CD4-positive, alpha-beta T cell (primary cell): Measurements from ENCODE around the gene RPN1. TPM values are rescaled to one million over a fixed set of nuclear protein-coding genes. Genes with fewer than 3 reads are reported as not detected.

ENCODE experiments used
- ATAC-seq: fragments of 200-7000 bp; cut with Tn5 transposase; one replicate; pipeline ENCODE4 v1.10.0; 2022; ENCODE audit warnings: mild to moderate bottlenecking; ENCODE audit not compliant: poor library complexity
- CTCF ChIA-PET: fragments of 350-600 bp; sonication (Branson Sonifier 250); formaldehyde crosslinking; loops from one replicate; lab custom pipeline; 2021; ENCODE audit warnings: antibody characterized with exemption, inconsistent platforms; lab: Charles Lee
- POLR2A ChIA-PET: fragments of 350-600 bp; sonication (Branson Sonifier 250); formaldehyde crosslinking; loops from one replicate; lab custom pipeline; 2021; ENCODE audit warnings: antibody characterized with exemption, inconsistent platforms; lab: Charles Lee
- DNase-seq, 14 experiments: peaks; one replicate each; pipeline ENCODE4 v3.0.0-alpha.2; 2013 to 2020; ENCODE audit warnings: mixed read lengths in 2 of 14
- H3K27ac ChIP-seq, 2 donors: one replicate each; pipeline versions ENCODE4 v1.5.1 to v1.7.0; 2013; ENCODE audit warnings: low read length in 2 of 2, low read depth in 1 of 2, mild to moderate bottlenecking in 1 of 2
- H3K27me3 ChIP-seq, 2 experiments: 1 replicate in 1 of 2; 2 replicates in 1 of 2; pipeline versions ENCODE4 v1.6.1 to v1.7.0; 2013; ENCODE audit warnings: low read length in 2 of 2, control low read depth in 1 of 2, mild to moderate bottlenecking in 1 of 2, moderate library complexity in 1 of 2; ENCODE audit not compliant: insufficient read depth in 2 of 2, control insufficient read depth in 1 of 2
- H3K36me3 ChIP-seq: one replicate; pipeline ENCODE4 v1.6.1; 2013; ENCODE audit warnings: low read length, control low read depth; ENCODE audit not compliant: insufficient read depth
- H3K4me1 ChIP-seq: one replicate; pipeline ENCODE4 v1.6.1; 2013; ENCODE audit warnings: low read length, control low read depth; ENCODE audit not compliant: insufficient read depth
- H3K4me3 ChIP-seq: one replicate; pipeline ENCODE4 v1.5.1; 2013; ENCODE audit warnings: mild to moderate bottlenecking, low read length, moderate library complexity
- H3K9me3 ChIP-seq, 2 experiments: 1 replicate in 1 of 2; 2 replicates in 1 of 2; pipeline versions ENCODE4 v1.6.1 to v1.7.0; 2013; ENCODE audit warnings: low read length in 2 of 2, mild to moderate bottlenecking in 2 of 2, control low read depth in 1 of 2, moderate library complexity in 1 of 2; ENCODE audit not compliant: control insufficient read depth in 1 of 2, insufficient read depth in 1 of 2
- H3K27ac Mint-ChIP-seq: one replicate; pipeline ENCODE4 v1.8.0; 2020; ENCODE audit warnings: mixed read lengths
- H3K27me3 Mint-ChIP-seq: one replicate; pipeline ENCODE4 v1.8.0; 2021; ENCODE audit warnings: mixed read lengths
- H3K36me3 Mint-ChIP-seq: one replicate; pipeline ENCODE4 v1.8.0; 2021; ENCODE audit warnings: low read depth, mixed read lengths
- H3K4me1 Mint-ChIP-seq: one replicate; pipeline ENCODE4 v1.8.0; 2021; ENCODE audit warnings: low read depth, mixed read lengths
- H3K4me3 Mint-ChIP-seq: one replicate; pipeline ENCODE4 v1.8.0; 2020; ENCODE audit warnings: mild to moderate bottlenecking, mixed read lengths
- H3K9me3 Mint-ChIP-seq: one replicate; pipeline ENCODE4 v1.8.0; 2020; ENCODE audit warnings: mixed read lengths
- CTCF ChIP-seq: fragments of 200-600 bp; IDR thresholded peaks from one replicate; pipeline ENCODE4 v1.8.0; 2022; ENCODE audit warnings: antibody characterized with exemption, mild to moderate bottlenecking
- intact Hi-C, 2 experiments: fragments of 100-400 bp; cut with DNase I in 1 of 2; cut with micrococcal nuclease in 1 of 2; formaldehyde crosslinking; loops; one replicate each; pipeline versions ENCODE4 v1.15.1 to v1.9.0; 2023 to 2025; cut with DNase I, micrococcal nuclease
- total RNA-seq, 174 experiments: library from RNA in 2 of 174; stranded (reverse) in 2 of 174; gene quantifications; one replicate each; pipeline ENCODE4 v1.2.3 and lab custom pipeline; 2021 to 2026

The RPN1 gene
- total RNA-seq, 2 experiments from 2014 or later: 67.7 to 72.6 TPM

GRCh38 chr3:128647307-128647706, 3.3 kb downstream of the RPN1 start:
- DNase-seq (no peak), ATAC-seq (no peak)
- Mint-ChIP-seq H3K4me3 (peak overlapping the region; percentile 71), H3K9me3 (no peaks in the 10 kb centered on the region), H3K27ac (peak overlapping the region; percentile 29), H3K4me1 (peaks cover 45% of the 10 kb centered on the region), H3K27me3 (no peaks in the 10 kb centered on the region), H3K36me3 (peaks cover 53% of the 10 kb centered on the region)
- Histone ChIP-seq H3K4me1 (peaks cover 20% of the 10 kb centered on the region), H3K4me3 (no peak overlapping the region), H3K9me3 (peaks cover 0 to 4% of the 10 kb centered on the region in 2 experiments), H3K27me3 (no peaks in the 10 kb centered on the region), H3K36me3 (peaks cover 29% of the 10 kb centered on the region), H3K27ac (no peak overlapping the region)
- ChIA-PET CTCF (interaction anchor here (0.8 to 2.2 kb wide), 3 partner anchors 30 to 33 kb away, joined by 3 to 5 read pairs (median 4); no protein-coding TSS in a partner anchor), POLR2A (no interaction called here)
- TF ChIP-seq CTCF: no peak
- intact Hi-C loops: no loop called here

- no peak for TF ChIP-seq CTCF
- H3K4me1 ChIP-seq: peaks cover 4% of the 10 kb centered on the region
- Mint-ChIP-seq H3K36me3 (peaks cover 69% of the 10 kb centered on the region), H3K9me3 (no peaks in the 10 kb centered on the region), H3K4me1 (peaks cover 24% of the 10 kb centered on the region), H3K27me3 (no peaks in the 10 kb centered on the region), H3K27ac (no peak overlapping the region), H3K4me3 (no peak overlapping the region)
- ATAC-seq (no peak), DNase-seq (no peak)
- H3K27me3 ChIP-seq: no peaks in the 10 kb centered on the region
- no peaks in the 10 kb centered on the region for H3K9me3 ChIP-seq
- intact Hi-C loops: no loop called here
- ChIA-PET POLR2A (interaction anchor here (1.2 kb wide), 1 partner anchor 16 kb away, joined by 4 read pairs; the partner anchor contains the start of gene RPN1), CTCF (interaction anchor here (3.8 kb wide), 1 partner anchor 16 kb away, joined by 13 read pairs; no protein-coding TSS in a partner anchor)
- H3K4me3 ChIP-seq: no peak overlapping the region
- no peak overlapping the region for H3K27ac ChIP-seq
- H3K36me3 ChIP-seq: peaks cover 74% of the 10 kb centered on the region
Observed at GRCh38 chr3:128634075-128634611, 16.5 kb downstream of the RPN1 start.

- Mint-ChIP-seq H3K4me1 (peaks cover 14% of the 10 kb centered on the region), H3K9me3 (no peaks in the 10 kb centered on the region), H3K4me3 (no peak overlapping the region), H3K36me3 (peaks cover 67% of the 10 kb centered on the region), H3K27ac (no peak overlapping the region), H3K27me3 (no peaks in the 10 kb centered on the region)
- Histone ChIP-seq H3K27me3 (no peaks in the 10 kb centered on the region), H3K27ac (no peak overlapping the region), H3K9me3 (no peaks in the 10 kb centered on the region), H3K4me1 (no peaks in the 10 kb centered on the region), H3K36me3 (peaks cover 74% of the 10 kb centered on the region), H3K4me3 (no peak overlapping the region)
- ATAC-seq (no peak), DNase-seq (no peak)
- no peak for TF ChIP-seq CTCF
- intact Hi-C loops: no loop called here
- POLR2A ChIA-PET: interaction anchor here (0.7 kb wide), 1 partner anchor 9 kb away, joined by 3 read pairs; no protein-coding TSS in a partner anchor
- CTCF ChIA-PET: interaction anchor here (3.8 kb wide), 1 partner anchor 15 kb away, joined by 13 read pairs; no protein-coding TSS in a partner anchor
Observed at GRCh38 chr3:128632301-128632700, 18.3 kb downstream of the RPN1 start.
